HUES48 (cell line): ENCODE measurements around the gene RIC8B.
A peak's percentile ranks its signal among the peaks of the same experiment; 100 is the strongest.

Source experiments
- H3K27ac ChIP-seq: one replicate; pipeline ENCODE4 v1.7.0; 2013; ENCODE audit warnings: low read depth, low read length, inconsistent platforms
- H3K27me3 ChIP-seq: 2 replicates; pipeline ENCODE4 v1.6.1; 2013; ENCODE audit warnings: mild to moderate bottlenecking, low read length; ENCODE audit not compliant: control insufficient read depth, insufficient read depth
- H3K36me3 ChIP-seq: 2 replicates; pipeline ENCODE4 v1.6.1; 2013; ENCODE audit warnings: low read length; ENCODE audit not compliant: control insufficient read depth, insufficient read depth
- H3K4me1 ChIP-seq: 2 replicates; pipeline ENCODE4 v1.6.1; 2013; ENCODE audit warnings: mild to moderate bottlenecking, low read length; ENCODE audit not compliant: control insufficient read depth, insufficient read depth
- H3K4me3 ChIP-seq: 2 replicates; pipeline ENCODE4 v1.5.1; 2013; ENCODE audit warnings: mild to moderate bottlenecking, low read depth, low read length
- H3K9ac ChIP-seq: 2 replicates; pipeline ENCODE4 v1.6.1; 2013; ENCODE audit warnings: mild to moderate bottlenecking, low read depth, low read length, moderate library complexity
- H3K9me3 ChIP-seq: 2 replicates; pipeline ENCODE4 v1.6.1; 2013; ENCODE audit warnings: low read length; ENCODE audit not compliant: control insufficient read depth, insufficient read depth

The RIC8B gene

GRCh38 chr12:106801830-106802533 lies 27.5 kb downstream of the RIC8B start:
- Histone ChIP-seq H3K9ac (no peak overlapping the region), H3K4me3 (no peak overlapping the region), H3K27me3 (no peaks in the 10 kb centered on the region), H3K9me3 (no peaks in the 10 kb centered on the region), H3K4me1 (no peaks in the 10 kb centered on the region), H3K27ac (no peak overlapping the region), H3K36me3 (peaks cover 36% of the 10 kb centered on the region)

DNA sequence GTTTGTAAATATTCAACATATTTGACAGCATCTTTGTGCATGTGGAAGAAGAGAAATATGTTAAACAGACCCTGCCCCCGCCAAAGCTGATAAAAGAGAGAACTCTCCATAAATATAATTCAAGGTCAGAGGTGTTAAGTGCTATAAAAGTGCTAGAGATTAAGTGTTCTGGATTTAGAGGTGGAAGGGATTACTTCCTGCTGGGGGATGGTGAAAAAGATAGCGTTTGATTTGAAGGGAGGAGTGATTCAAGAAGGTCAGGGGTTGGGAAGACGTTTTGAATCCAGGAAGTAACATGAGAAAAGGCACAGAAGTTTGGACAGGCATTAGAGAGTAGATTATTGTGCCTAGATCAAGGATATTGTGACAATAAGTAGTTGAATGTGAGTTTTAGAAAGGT lies 30.2 kb downstream of the RIC8B start:
- H3K9ac ChIP-seq, result no peak overlapping the region
- no peak overlapping the region for H3K27ac ChIP-seq
- H3K27me3 ChIP-seq, result no peaks in the 10 kb centered on the region
- H3K4me3 ChIP-seq, result no peak overlapping the region
- no peaks in the 10 kb centered on the region for H3K9me3 ChIP-seq
- no peaks in the 10 kb centered on the region for H3K4me1 ChIP-seq
- peaks cover 31% of the 10 kb centered on the region for H3K36me3 ChIP-seq

DNA sequence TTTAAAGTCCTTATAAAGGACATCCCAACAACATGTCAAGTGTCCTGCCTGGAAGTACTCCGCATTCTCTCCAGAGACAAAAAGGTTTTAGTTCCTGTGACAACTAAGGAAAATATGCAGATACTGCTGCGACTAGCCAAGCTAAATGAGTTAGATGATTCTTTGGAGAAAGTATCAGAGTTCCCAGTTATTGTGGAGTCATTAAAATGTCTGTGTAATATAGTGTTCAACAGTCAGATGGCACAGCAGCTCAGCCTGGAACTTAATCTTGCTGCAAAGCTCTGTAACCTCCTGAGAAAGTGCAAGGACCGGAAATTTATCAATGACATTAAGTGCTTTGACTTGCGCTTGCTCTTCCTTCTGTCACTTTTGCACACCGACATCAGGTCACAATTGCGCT lies 40.2 kb downstream of the RIC8B start:
- Histone ChIP-seq H3K9ac (no peak overlapping the region), H3K4me1 (peaks cover 24% of the 10 kb centered on the region), H3K27me3 (no peaks in the 10 kb centered on the region), H3K9me3 (no peaks in the 10 kb centered on the region), H3K36me3 (peaks cover 25% of the 10 kb centered on the region), H3K27ac (no peak overlapping the region), H3K4me3 (no peak overlapping the region)

GRCh38 chr12:106815741-106816140 lies 41.3 kb downstream of the RIC8B start:
- H3K27me3 ChIP-seq, result no peaks in the 10 kb centered on the region
- no peak overlapping the region for H3K9ac ChIP-seq
- H3K9me3 ChIP-seq, result no peaks in the 10 kb centered on the region
- H3K4me3 ChIP-seq, result peak overlapping the region; percentile 13; the same call in 1 of the 2 replicates
- H3K36me3 ChIP-seq, result peaks cover 23% of the 10 kb centered on the region
- H3K27ac ChIP-seq, result no peak overlapping the region
- H3K4me1 ChIP-seq, result peaks cover 24% of the 10 kb centered on the region

DNA sequence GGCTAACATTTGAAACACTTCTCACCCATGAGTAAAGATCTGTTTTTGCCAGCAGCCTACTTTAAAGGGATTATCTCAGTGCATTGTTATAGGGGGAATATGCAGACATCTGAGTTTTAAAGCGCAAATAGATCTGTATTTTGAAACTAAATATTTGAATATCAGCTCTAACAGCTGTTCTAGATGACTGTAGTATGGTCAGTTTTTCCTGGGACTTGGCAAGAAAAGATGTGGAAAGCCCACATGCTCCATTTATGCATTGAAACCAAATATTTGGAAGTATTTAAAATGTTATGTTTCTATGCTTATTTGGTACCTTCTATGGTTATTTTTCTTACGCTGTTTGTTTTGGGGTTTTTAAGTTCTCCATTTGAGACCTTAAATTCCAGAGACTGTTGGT lies 41.7 kb downstream of the RIC8B start:
- H3K27me3 ChIP-seq, result no peaks in the 10 kb centered on the region
- peaks cover 25% of the 10 kb centered on the region for H3K36me3 ChIP-seq
- H3K27ac ChIP-seq, result no peak overlapping the region
- peaks cover 24% of the 10 kb centered on the region for H3K4me1 ChIP-seq
- no peak overlapping the region for H3K9ac ChIP-seq
- peak overlapping the region; percentile 13; the same call in 1 of the 2 replicates for H3K4me3 ChIP-seq
- H3K9me3 ChIP-seq, result no peaks in the 10 kb centered on the region

- no peak overlapping the region for H3K9ac ChIP-seq
- no peak overlapping the region for H3K4me3 ChIP-seq
- H3K4me1 ChIP-seq, result peaks cover 19% of the 10 kb centered on the region
- H3K9me3 ChIP-seq, result no peaks in the 10 kb centered on the region
- no peaks in the 10 kb centered on the region for H3K27me3 ChIP-seq
- H3K36me3 ChIP-seq, result peaks cover 30% of the 10 kb centered on the region
- H3K27ac ChIP-seq, result no peak overlapping the region
Observed at GRCh38 chr12:106819991-106820390, 45.5 kb downstream of the RIC8B start.

DNA sequence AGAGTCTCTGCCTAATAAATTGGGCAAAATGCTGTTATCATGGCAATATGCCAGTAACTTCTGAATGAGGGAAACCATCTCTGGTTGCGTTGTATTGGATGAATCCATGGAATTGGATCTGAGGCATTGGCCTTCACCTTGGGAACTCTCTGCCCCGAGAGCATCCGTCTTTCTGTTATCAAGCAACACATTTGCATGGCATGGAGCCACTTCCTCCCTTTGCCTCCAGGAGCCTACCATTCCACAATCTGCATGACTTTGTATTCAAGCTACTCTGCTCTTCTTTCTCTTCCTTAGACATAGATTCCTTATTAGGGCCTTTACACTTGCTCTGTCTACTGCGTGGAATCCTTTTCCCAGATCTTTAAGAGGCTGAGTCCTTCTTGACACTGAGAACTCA lies 57.2 kb downstream of the RIC8B start:
- Histone ChIP-seq H3K36me3 (peaks cover 20% of the 10 kb centered on the region), H3K27me3 (no peaks in the 10 kb centered on the region), H3K4me1 (peaks cover 8% of the 10 kb centered on the region; the same call in 1 of the 2 replicates), H3K4me3 (no peak overlapping the region), H3K9me3 (no peaks in the 10 kb centered on the region), H3K9ac (no peak overlapping the region), H3K27ac (no peak overlapping the region)

DNA sequence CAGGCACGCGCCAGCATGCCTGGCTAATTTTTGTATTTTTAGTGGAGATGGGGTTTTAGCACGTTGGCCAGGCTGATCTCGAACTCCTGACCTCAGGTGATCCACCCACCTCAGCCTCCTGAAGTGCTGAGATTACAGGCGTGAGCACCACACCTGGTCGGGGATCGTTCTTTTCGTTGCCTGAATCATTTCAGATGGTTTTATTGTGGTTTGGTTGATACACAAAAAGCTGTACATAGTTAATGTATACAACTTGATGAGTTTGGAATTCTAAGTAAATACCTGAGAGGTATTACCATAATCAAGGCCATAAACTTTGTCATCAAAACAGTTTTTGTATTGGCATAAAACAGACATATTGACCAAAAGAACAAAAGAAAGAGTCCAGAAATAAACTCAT lies 63.3 kb downstream of the RIC8B start:
- Histone ChIP-seq H3K9me3 (no peaks in the 10 kb centered on the region), H3K9ac (no peak overlapping the region), H3K36me3 (peaks cover 16% of the 10 kb centered on the region), H3K4me3 (no peak overlapping the region), H3K27me3 (no peaks in the 10 kb centered on the region), H3K27ac (no peak overlapping the region), H3K4me1 (peaks cover 12% of the 10 kb centered on the region)

DNA sequence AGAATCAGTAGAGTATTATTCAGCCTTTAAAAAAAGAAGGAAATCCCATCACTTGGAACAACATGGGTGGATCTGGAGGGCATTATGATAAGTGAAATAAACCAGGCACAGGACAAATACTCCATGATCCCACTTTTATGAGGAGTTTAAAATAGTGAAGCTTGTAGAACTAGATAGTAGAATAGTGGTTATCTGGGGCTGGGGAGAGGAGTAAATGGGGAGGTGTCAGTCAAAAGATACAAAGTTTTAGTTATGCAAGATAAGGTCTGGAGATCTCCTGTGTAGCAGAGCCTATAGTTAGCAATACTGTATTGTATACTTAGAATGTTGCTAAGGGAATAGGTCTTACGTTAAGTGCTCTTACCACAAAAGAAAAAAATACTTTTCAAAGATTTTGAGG lies 64.9 kb downstream of the RIC8B start:
- Histone ChIP-seq H3K27ac (no peak overlapping the region), H3K36me3 (peaks cover 30% of the 10 kb centered on the region), H3K9ac (no peak overlapping the region), H3K4me3 (no peak overlapping the region), H3K4me1 (peaks cover 12% of the 10 kb centered on the region), H3K9me3 (no peaks in the 10 kb centered on the region), H3K27me3 (no peaks in the 10 kb centered on the region)

GRCh38 chr12:106840243-106840642 lies 65.8 kb downstream of the RIC8B start:
- Histone ChIP-seq H3K36me3 (peaks cover 39% of the 10 kb centered on the region), H3K9ac (no peak overlapping the region), H3K4me3 (0 out of 2 replicates have a peak overlapping the region, but pooled peaks have one; percentile 8), H3K27ac (no peak overlapping the region), H3K9me3 (no peaks in the 10 kb centered on the region), H3K27me3 (no peaks in the 10 kb centered on the region), H3K4me1 (peaks cover 12% of the 10 kb centered on the region)

GRCh38 chr12:106841510-106842302 lies 67.2 kb downstream of the RIC8B start:
- Histone ChIP-seq H3K4me3 (no peak overlapping the region), H3K27me3 (no peaks in the 10 kb centered on the region), H3K9ac (no peak overlapping the region), H3K36me3 (peaks cover 43% of the 10 kb centered on the region), H3K9me3 (no peaks in the 10 kb centered on the region), H3K27ac (no peak overlapping the region), H3K4me1 (peaks cover 12% of the 10 kb centered on the region)
